NCI-H2196 (cell line): ENCODE results near the gene ARHGAP15.

ENCODE experiments used
- DNase-seq: peaks from one replicate; lab custom pipeline; 2025; ENCODE audit not compliant: unreplicated experiment; lab: John Stamatoyannopoulos, UW

The ARHGAP15 gene

GRCh38 chr2:143682436-143683055, 553.3 kb downstream of the ARHGAP15 start:
- DNase-seq = no peak

GRCh38 chr2:143683977-143684376, 554.8 kb downstream of the ARHGAP15 start:
- no peak for DNase-seq

GRCh38 chr2:143684551-143685320, 555.5 kb downstream of the ARHGAP15 start:
- no peak for DNase-seq

GRCh38 chr2:143685421-143686078, 556.3 kb downstream of the ARHGAP15 start:
- no peak for DNase-seq

GRCh38 chr2:143686585-143687164, 557.5 kb downstream of the ARHGAP15 start:
- peak; percentile 29 for DNase-seq

GRCh38 chr2:143688248-143688647, 559.0 kb downstream of the ARHGAP15 start:
- no peak for DNase-seq

GRCh38 chr2:143688815-143689214, 559.6 kb downstream of the ARHGAP15 start:
- no peak for DNase-seq

GRCh38 chr2:143689541-143689940, 560.3 kb downstream of the ARHGAP15 start:
- no peak for DNase-seq

GRCh38 chr2:143690235-143690634, 561.0 kb downstream of the ARHGAP15 start:
- no peak for DNase-seq

- DNase-seq = no peak
Measured at GRCh38 chr2:143691121-143691520, 561.9 kb downstream of the ARHGAP15 start.

- DNase-seq = no peak
Measured at GRCh38 chr2:143692162-143692561, 562.9 kb downstream of the ARHGAP15 start.

- no peak for DNase-seq
Measured at GRCh38 chr2:143692967-143693366, 563.7 kb downstream of the ARHGAP15 start.

GRCh38 chr2:143694335-143694734, 565.1 kb downstream of the ARHGAP15 start:
- no peak for DNase-seq

GRCh38 chr2:143696651-143697050, 567.4 kb downstream of the ARHGAP15 start:
- no peak for DNase-seq

- no peak for DNase-seq
Measured at GRCh38 chr2:143697744-143698143, 568.5 kb downstream of the ARHGAP15 start.

- no peak for DNase-seq
Measured at GRCh38 chr2:143698352-143698751, 569.1 kb downstream of the ARHGAP15 start.

GRCh38 chr2:143698888-143699570, 569.8 kb downstream of the ARHGAP15 start:
- DNase-seq = no peak

- DNase-seq = no peak
Measured at GRCh38 chr2:143700865-143701264, 571.6 kb downstream of the ARHGAP15 start.

GRCh38 chr2:143701785-143702184, 572.6 kb downstream of the ARHGAP15 start:
- DNase-seq = no peak

GRCh38 chr2:143702931-143703330, 573.7 kb downstream of the ARHGAP15 start:
- DNase-seq = no peak

- no peak for DNase-seq
Measured at GRCh38 chr2:143704451-143705106, 575.4 kb downstream of the ARHGAP15 start.
